GM12872 (cell line): ENCODE data around the gene CROT.

Source experiments
- CTCF ChIP-seq: IDR thresholded peaks from 3 replicates; pipeline ENCODE4 v1.5.1; 2011; ENCODE audit warnings: low read depth, mild to moderate bottlenecking, low read length, moderate library complexity; ENCODE audit not compliant: insufficient read depth

The CROT gene

GRCh38 chr7:87363342-87363741, 17.9 kb downstream of the CROT start:
- no peak for TF ChIP-seq CTCF

- TF ChIP-seq CTCF: no peak
These were observed 18.8 kb downstream of the CROT start for GRCh38 chr7:87364246-87364645.

- TF ChIP-seq CTCF: no peak
These were observed 23.8 kb downstream of the CROT start for GRCh38 chr7:87369216-87369615.

GRCh38 chr7:87370660-87371180, 25.3 kb downstream of the CROT start:
- TF ChIP-seq CTCF: no peak

GRCh38 chr7:87375662-87376435, 30.4 kb downstream of the CROT start:
- no peak for TF ChIP-seq CTCF

- TF ChIP-seq CTCF: no peak
These were observed 35.4 kb downstream of the CROT start for GRCh38 chr7:87380905-87381304.

- TF ChIP-seq CTCF: no peak
These were observed 45.7 kb downstream of the CROT start for GRCh38 chr7:87391020-87391701.
